Fibroblast of lung (primary cell): ENCODE measurements around the gene DNMBP.

Experiments
- CTCF ChIP-seq, 2 donors: IDR thresholded peaks in 1 of 2; conservative IDR thresholded peaks in 1 of 2; 1 replicate in 1 of 2; 2 replicates in 1 of 2; pipeline ENCODE4 v1.5.1; 2011 to 2012; ENCODE audit warnings: low read length in 2 of 2, control low read depth in 1 of 2, inconsistent platforms in 1 of 2, low read depth in 1 of 2, mild to moderate bottlenecking in 1 of 2
- EZH2 ChIP-seq: IDR thresholded peaks from 2 replicates; pipeline ENCODE4 v1.5.1; 2012; ENCODE audit warnings: low read length, control low read depth, mild to moderate bottlenecking; ENCODE audit errors: missing control alignments

- TF ChIP-seq CTCF (conservative IDR thresholded peaks at IDR 0.05 in 1 of 2, IDR thresholded peaks at IDR 0.05 in 1 of 2; ENCODE audit: low read depth in 1 of 2, low read length in 2 of 2), result no peak
- no peak for TF ChIP-seq EZH2
Observed at GRCh38 chr10:99977916-99978315, 31.8 kb downstream of the DNMBP start.
